T-helper 17 cell (primary cell): ENCODE results near the gene IDH3G. TPM values are rescaled to one million over a fixed set of nuclear protein-coding genes. Genes with fewer than 3 reads are reported as not detected.
A peak's percentile ranks its signal among the peaks of the same experiment; 100 is the strongest.

Experiments
- ATAC-seq: fragments of 150-1000 bp; cut with Tn5 transposase; 2 replicates; pipeline ENCODE4 v1.10.0; 2021; ENCODE audit warnings: mild to moderate bottlenecking, moderate library complexity
- DNase-seq, 3 donors: peaks; one replicate each; pipeline versions ENCODE4 v3.0.0 to v3.0.0-alpha.2; 2020 to 2021
- H3K9me3 ChIP-seq: one replicate; pipeline ENCODE4 v1.7.0; 2013; ENCODE audit warnings: low read length, mild to moderate bottlenecking; ENCODE audit not compliant: control insufficient read depth, poor library complexity, severe bottlenecking
- H3K27ac Mint-ChIP-seq: one replicate; pipeline ENCODE4 v1.8.0; 2022; ENCODE audit warnings: mild to moderate bottlenecking, moderate library complexity, mixed read lengths
- H3K27me3 Mint-ChIP-seq: one replicate; pipeline ENCODE4 v1.8.0; 2022; ENCODE audit warnings: mixed read lengths
- H3K36me3 Mint-ChIP-seq: one replicate; pipeline ENCODE4 v1.8.0; 2022; ENCODE audit warnings: low read depth, mixed read lengths
- H3K4me1 Mint-ChIP-seq: one replicate; pipeline ENCODE4 v1.8.0; 2022; ENCODE audit warnings: mild to moderate bottlenecking, mixed read lengths
- H3K4me3 Mint-ChIP-seq: one replicate; pipeline ENCODE4 v1.8.0; 2022; ENCODE audit warnings: mild to moderate bottlenecking, moderate library complexity, mixed read lengths
- total RNA-seq, 4 donors: library from RNA in 2 of 4; stranded (reverse) in 2 of 4; gene quantifications; one replicate each; pipeline ENCODE4 v1.2.3 and lab custom pipeline; 2022 to 2026

Gene IDH3G
- total RNA-seq, 2 donors from 2014 or later = 46.4 to 52.4 TPM

GRCh38 chrX:153792368-153792767, 1.8 kb downstream of the IDH3G start:
- no peaks in the 10 kb centered on the region for H3K9me3 ChIP-seq
- Mint-ChIP-seq H3K4me3 (peak overlapping the region; percentile 94), H3K4me1 (peaks cover 16% of the 10 kb centered on the region), H3K36me3 (no peaks in the 10 kb centered on the region), H3K27me3 (no peaks in the 10 kb centered on the region), H3K27ac (no peak overlapping the region)
- DNase-seq = no peak
- ATAC-seq = no peak

GRCh38 chrX:153791104-153791852, 2.9 kb downstream of the IDH3G start:
- Mint-ChIP-seq H3K4me3 (no peak overlapping the region), H3K27me3 (no peaks in the 10 kb centered on the region), H3K36me3 (no peaks in the 10 kb centered on the region), H3K27ac (no peak overlapping the region), H3K4me1 (peaks cover 12% of the 10 kb centered on the region)
- H3K9me3 ChIP-seq = no peaks in the 10 kb centered on the region
- DNase-seq = no peak
- ATAC-seq = no peak

- H3K27me3 Mint-ChIP-seq = no peaks in the 10 kb centered on the region
- H3K4me3 Mint-ChIP-seq = no peak overlapping the region
- DNase-seq = no peak
- H3K9me3 ChIP-seq = no peaks in the 10 kb centered on the region
- no peak for ATAC-seq
- no peaks in the 10 kb centered on the region for H3K36me3 Mint-ChIP-seq
- peaks cover 8% of the 10 kb centered on the region for H3K4me1 Mint-ChIP-seq
- H3K27ac Mint-ChIP-seq = no peak overlapping the region
Measured at GRCh38 chrX:153789654-153790053, 4.5 kb downstream of the IDH3G start.

- no peak overlapping the region for H3K27ac Mint-ChIP-seq
- no peaks in the 10 kb centered on the region for H3K4me1 Mint-ChIP-seq
- H3K4me3 Mint-ChIP-seq = no peak overlapping the region
Measured at GRCh38 chrX:153786669-153787068, 7.5 kb downstream of the IDH3G start.

GRCh38 chrX:153784325-153784967, 9.7 kb downstream of the IDH3G start:
- ATAC-seq = no peak

More at GRCh38 chrX:153786669-153787068, 7.5 kb downstream of the IDH3G start:
- ATAC-seq (no peak), DNase-seq (no peak)
- H3K27me3 Mint-ChIP-seq = no peaks in the 10 kb centered on the region
- no peaks in the 10 kb centered on the region for H3K9me3 ChIP-seq
- no peaks in the 10 kb centered on the region for H3K36me3 Mint-ChIP-seq

GRCh38 chrX:153783378-153784013, 10.7 kb downstream of the IDH3G start:
- Mint-ChIP-seq H3K4me1 (peaks cover 2% of the 10 kb centered on the region), H3K36me3 (peaks cover 2% of the 10 kb centered on the region), H3K4me3 (no peak overlapping the region), H3K27me3 (peaks cover 9% of the 10 kb centered on the region), H3K27ac (no peak overlapping the region)
- ATAC-seq (no peak), DNase-seq (no peak)
- H3K9me3 ChIP-seq = no peaks in the 10 kb centered on the region

More at GRCh38 chrX:153784325-153784967, 9.7 kb downstream of the IDH3G start:
- H3K9me3 ChIP-seq = no peaks in the 10 kb centered on the region
- no peak overlapping the region for H3K27ac Mint-ChIP-seq
- H3K4me3 Mint-ChIP-seq = no peak overlapping the region
- peaks cover 2% of the 10 kb centered on the region for H3K4me1 Mint-ChIP-seq
- H3K27me3 Mint-ChIP-seq = peaks cover 9% of the 10 kb centered on the region
- no peak for DNase-seq
- peaks cover 2% of the 10 kb centered on the region for H3K36me3 Mint-ChIP-seq

- H3K27ac Mint-ChIP-seq = no peak overlapping the region
- DNase-seq = no peak
- no peak for ATAC-seq
Measured at GRCh38 chrX:153782871-153783270, 11.3 kb downstream of the IDH3G start.

GRCh38 chrX:153782313-153782712, 11.9 kb downstream of the IDH3G start:
- H3K4me1 Mint-ChIP-seq = peaks cover 2% of the 10 kb centered on the region
- H3K9me3 ChIP-seq = no peaks in the 10 kb centered on the region

More at GRCh38 chrX:153782871-153783270, 11.3 kb downstream of the IDH3G start:
- no peaks in the 10 kb centered on the region for H3K9me3 ChIP-seq
- Mint-ChIP-seq H3K27me3 (peaks cover 9% of the 10 kb centered on the region), H3K4me1 (peaks cover 2% of the 10 kb centered on the region), H3K36me3 (peaks cover 2% of the 10 kb centered on the region), H3K4me3 (no peak overlapping the region)

GRCh38 chrX:153781428-153782047, 12.6 kb downstream of the IDH3G start:
- H3K27me3 Mint-ChIP-seq = peaks cover 9% of the 10 kb centered on the region
- no peak for ATAC-seq
- peaks cover 2% of the 10 kb centered on the region for H3K36me3 Mint-ChIP-seq

More at GRCh38 chrX:153782313-153782712, 11.9 kb downstream of the IDH3G start:
- Mint-ChIP-seq H3K27me3 (peaks cover 9% of the 10 kb centered on the region), H3K36me3 (peaks cover 2% of the 10 kb centered on the region), H3K27ac (no peak overlapping the region), H3K4me3 (no peak overlapping the region)
- DNase-seq (no peak), ATAC-seq (no peak)

GRCh38 chrX:153780678-153781427, 13.3 kb downstream of the IDH3G start, which contains the start of gene SRPK3:
Gene SRPK3 (plus strand): TSS chrX:153781041. CDS start chrX:153781087, 46 bp downstream.
- no peak within 1 kb of the TSS for H3K27ac Mint-ChIP-seq

More at GRCh38 chrX:153781428-153782047, 12.6 kb downstream of the IDH3G start:
- peaks cover 2% of the 10 kb centered on the region for H3K4me1 Mint-ChIP-seq
- DNase-seq = no peak
- H3K9me3 ChIP-seq = no peaks in the 10 kb centered on the region
- no peak overlapping the region for H3K4me3 Mint-ChIP-seq
- no peak overlapping the region for H3K27ac Mint-ChIP-seq

GRCh38 chrX:153779891-153780677, 14.1 kb downstream of the IDH3G start:
- ATAC-seq (no peak), DNase-seq (no peak)
- peaks cover 2% of the 10 kb centered on the region for H3K4me1 Mint-ChIP-seq
- no peak overlapping the region for H3K4me3 Mint-ChIP-seq
- H3K36me3 Mint-ChIP-seq = peaks cover 2% of the 10 kb centered on the region
- no peaks in the 10 kb centered on the region for H3K9me3 ChIP-seq
- no peak overlapping the region for H3K27ac Mint-ChIP-seq
- peaks cover 9% of the 10 kb centered on the region for H3K27me3 Mint-ChIP-seq

More at GRCh38 chrX:153780678-153781427, 13.3 kb downstream of the IDH3G start, which contains the start of gene SRPK3:
- no peak for ATAC-seq
- H3K36me3 Mint-ChIP-seq = peaks cover 2% of the 10 kb centered on the region
- no peaks in the 10 kb centered on the region for H3K9me3 ChIP-seq
- H3K4me1 Mint-ChIP-seq = peaks cover 2% of the 10 kb centered on the region
- H3K4me3 Mint-ChIP-seq = no peak within 1 kb of the TSS
- DNase-seq = no peak
- peaks cover 9% of the 10 kb centered on the region for H3K27me3 Mint-ChIP-seq

- DNase-seq (no peak), ATAC-seq (no peak)
- Mint-ChIP-seq H3K27me3 (peaks cover 9% of the 10 kb centered on the region), H3K27ac (no peak overlapping the region), H3K36me3 (peaks cover 2% of the 10 kb centered on the region), H3K4me1 (peaks cover 2% of the 10 kb centered on the region), H3K4me3 (no peak overlapping the region)
- no peaks in the 10 kb centered on the region for H3K9me3 ChIP-seq
Measured at GRCh38 chrX:153778684-153779101, 15.5 kb downstream of the IDH3G start.
